SK-N-SH (cell line): ENCODE measurements around the gene RFX4. TPM values are rescaled to one million over a fixed set of nuclear protein-coding genes. Genes with fewer than 3 reads are reported as not detected.
A peak's percentile ranks its signal among the peaks of the same experiment; 100 is the strongest.

Experiments used
- CTCF ChIA-PET: fragments of 300-600, 350-600 bp; formaldehyde crosslinking; extraction: SDS; loops from one replicate; lab custom pipeline; 2021; lab: Yijun Ruan, JAX
- POLR2A ChIA-PET: fragments of 350-600 bp; sonication (Branson Sonifier 250); formaldehyde crosslinking; extraction: SDS; loops from one replicate; lab custom pipeline; 2020; ENCODE audit warnings: antibody characterized with exemption, inconsistent platforms; lab: Yijun Ruan, JAX
- DNase-seq: peaks from one replicate; pipeline ENCODE4 v3.0.0; 2012
- H2AFZ ChIP-seq: fragments of 200-600 bp; sonication (generic); 2 replicates; pipeline ENCODE4 v1.8.1; 2016; ENCODE audit warnings: antibody characterized with exemption, mild to moderate bottlenecking, low read depth
- H3F3A ChIP-seq: fragments of 200-600 bp; sonication (generic); replicated peaks from 2 replicates; pipeline ENCODE3; 2016; ENCODE audit warnings: antibody characterized with exemption, mild to moderate bottlenecking; ENCODE audit not compliant: insufficient read depth
- H3K27ac ChIP-seq, 2 experiments: fragments of 200-500 bp in 1 of 2; fragments of 200-600 bp in 1 of 2; sonication (Bioruptor generic) in 1 of 2; sonication (generic), shearing (Covaris generic) in 1 of 2; 2 replicates each; pipeline versions ENCODE4 v1.5.1 to v1.6.1; 2014 to 2016; ENCODE audit warnings: low read depth in 2 of 2, inconsistent platforms in 1 of 2, low read length in 1 of 2, mild to moderate bottlenecking in 1 of 2, mixed read lengths in 1 of 2
- H3K27me3 ChIP-seq: fragments of 200-600 bp; sonication (generic), shearing (Covaris generic); 2 replicates; pipeline ENCODE4 v1.6.1; 2016; ENCODE audit warnings: mixed run types; ENCODE audit not compliant: insufficient read depth
- H3K36me3 ChIP-seq, 2 experiments: fragments of 200-500 bp in 1 of 2; fragments of 200-600 bp in 1 of 2; sonication (Bioruptor generic) in 1 of 2; sonication (generic) in 1 of 2; replicated peaks in 1 of 2; 2 replicates each; pipeline versions ENCODE3 to v1.5.1; 2014 to 2016; ENCODE audit warnings: low read length in 1 of 2, mild to moderate bottlenecking in 1 of 2; ENCODE audit not compliant: insufficient read depth in 2 of 2, control insufficient read depth in 1 of 2
- H3K4me1 ChIP-seq, 2 experiments: fragments of 200-500 bp in 1 of 2; fragments of 200-600 bp in 1 of 2; sonication (Bioruptor generic) in 1 of 2; sonication (generic), shearing (Covaris generic) in 1 of 2; 2 replicates each; pipeline versions ENCODE4 v1.5.1 to v1.6.1; 2014 to 2016; ENCODE audit warnings: low read depth in 1 of 2, low read length in 1 of 2, mixed run types in 1 of 2; ENCODE audit not compliant: insufficient read depth in 2 of 2, control insufficient read depth in 1 of 2
- H3K4me2 ChIP-seq: fragments of 200-600 bp; sonication (generic), shearing (Covaris generic); 2 replicates; pipeline ENCODE4 v1.6.1; 2017; ENCODE audit warnings: mixed run types
- H3K4me3 ChIP-seq, 2 experiments: fragments of 200-500 bp in 1 of 2; fragments of 200-600 bp in 1 of 2; sonication (Bioruptor generic) in 1 of 2; sonication (generic), shearing (Covaris generic) in 1 of 2; 2 replicates each; pipeline versions ENCODE4 v1.5.1 to v1.8.1; 2014 to 2016; ENCODE audit warnings: low read depth in 2 of 2, inconsistent platforms in 1 of 2, low read length in 1 of 2, mild to moderate bottlenecking in 1 of 2, mixed read lengths in 1 of 2, moderate library complexity in 1 of 2
- H3K79me2 ChIP-seq: fragments of 200-600 bp; sonication (generic); 2 replicates; pipeline ENCODE4 v1.8.1; 2017; ENCODE audit warnings: mild to moderate bottlenecking; ENCODE audit not compliant: insufficient read depth
- H3K9ac ChIP-seq: fragments of 200-600 bp; sonication (generic); 2 replicates; pipeline ENCODE4 v1.6.1; 2017; ENCODE audit warnings: mixed run types
- H3K9me2 ChIP-seq: fragments of 200-600 bp; sonication (generic); 2 replicates; pipeline ENCODE4 v1.6.1; 2017; ENCODE audit warnings: mixed run types
- H3K9me3 ChIP-seq: fragments of 200-600 bp; sonication (generic); 2 replicates; pipeline ENCODE4 v1.6.1; 2017; ENCODE audit warnings: mixed run types, mild to moderate bottlenecking, moderate library complexity
- H4K20me1 ChIP-seq: fragments of 200-600 bp; sonication (generic); 2 replicates; pipeline ENCODE4 v1.6.1; 2017; ENCODE audit warnings: mild to moderate bottlenecking, mixed run types; ENCODE audit not compliant: insufficient read depth
- CHD2 ChIP-seq: fragments of 150-350 bp; IDR thresholded peaks from 2 replicates; pipeline ENCODE4 v1.6.1; 2018; ENCODE audit warnings: low read length; ENCODE audit not compliant: partially characterized antibody
- ELF1 ChIP-seq: IDR thresholded peaks from 2 replicates; pipeline ENCODE4 v1.4.0; 2012
- EP300 ChIP-seq, 2 experiments: IDR thresholded peaks; 2 replicates each; pipeline versions ENCODE4 v1.4.0 to v1.6.1; 2012; ENCODE audit warnings: borderline replicate concordance in 1 of 2, low read depth in 1 of 2, low read length in 1 of 2
- FOSL2 ChIP-seq: IDR thresholded peaks from 2 replicates; pipeline ENCODE4 v1.4.0; 2012; ENCODE audit warnings: low read depth, mild to moderate bottlenecking, moderate library complexity, borderline replicate concordance
- FOXJ3 ChIP-seq: sonication (generic); formaldehyde crosslinking; IDR thresholded peaks from 2 replicates; pipeline ENCODE4 v1.5.1; 2020; ENCODE audit warnings: mild to moderate bottlenecking, missing genetic modification reagents
- FOXM1 ChIP-seq: IDR thresholded peaks from 2 replicates; pipeline ENCODE4 v1.4.0; 2012; ENCODE audit warnings: low read depth, mild to moderate bottlenecking
- JUND ChIP-seq: IDR thresholded peaks from 2 replicates; pipeline ENCODE4 v1.4.0; 2012
- NRF1 ChIP-seq: IDR thresholded peaks from 2 replicates; pipeline ENCODE4 v1.6.1; 2012; ENCODE audit warnings: low read depth, mild to moderate bottlenecking, low read length
- POLR2AphosphoS5 ChIP-seq: IDR thresholded peaks from 2 replicates; pipeline ENCODE4 v1.6.1; 2012; ENCODE audit warnings: low read depth, low read length
- RAD21 ChIP-seq: IDR thresholded peaks from 2 replicates; pipeline ENCODE4 v1.6.1; 2012; ENCODE audit warnings: mild to moderate bottlenecking, low read length
- RFX5 ChIP-seq: IDR thresholded peaks from 2 replicates; pipeline ENCODE4 v1.6.1; 2012; ENCODE audit warnings: mild to moderate bottlenecking, improper control_type of control experiment, low read length
- RXRA ChIP-seq: IDR thresholded peaks from 2 replicates; pipeline ENCODE4 v1.4.0; 2012; ENCODE audit warnings: low read depth, mild to moderate bottlenecking, borderline replicate concordance
- TAF1 ChIP-seq: IDR thresholded peaks from 2 replicates; pipeline ENCODE4 v1.6.1; 2012; ENCODE audit warnings: low read depth, mild to moderate bottlenecking, low read length, moderate library complexity, borderline replicate concordance
- USF1 ChIP-seq: IDR thresholded peaks from 2 replicates; pipeline ENCODE4 v1.4.0; 2012; ENCODE audit warnings: low read depth, borderline replicate concordance
- ZBTB33 ChIP-seq: IDR thresholded peaks from 2 replicates; pipeline ENCODE4 v1.4.0; 2012; ENCODE audit warnings: low read depth, borderline replicate concordance
- WGBS: methylation state at CpG from one replicate; pipeline ENCODE4 v1.1.6; 2017; ENCODE audit warnings: low lambda C conversion rate; 5-methylcytosine and 5-hydroxymethylcytosine counted together
- polyA plus RNA-seq, 3 experiments: library from polyadenylated mRNA; depleted of rRNA; stranded (reverse); fragments of >200 nt; gene quantifications; 2 replicates each; pipeline ENCODE4 v1.2.3, GENCODE V29; 2012

Gene RFX4
- polyA plus RNA-seq, 1 of the 3 experiments (the other 2 are of a cell fraction), result not detected

- no peaks in the 10 kb centered on the region for H4K20me1 ChIP-seq
- no peaks in the 10 kb centered on the region for H3K9me2 ChIP-seq
- H3F3A ChIP-seq, result no peaks in the 10 kb centered on the region
- CTCF ChIA-PET, result interaction anchor here (1.4 kb wide), 1 partner anchor 179 kb away, joined by 3 read pairs; no protein-coding TSS in a partner anchor
- no peak for DNase-seq
- peak; percentile 24; the same call in 1 of the 2 replicates for TF ChIP-seq JUND
- TF ChIP-seq FOSL2, result peak; percentile 58; the same call in 1 of the 2 replicates
- no peak for TF ChIP-seq USF1
- H3K27ac ChIP-seq, result no peak overlapping the region
- no peak overlapping the region for H3K4me3 ChIP-seq
- POLR2A ChIA-PET, result no interaction called here
- no peaks in the 10 kb centered on the region for H3K9me3 ChIP-seq
- H3K36me3 ChIP-seq, result no peaks in the 10 kb centered on the region
- peak overlapping the region; percentile 18; the same call in 1 of the 2 replicates for H3K4me2 ChIP-seq
- WGBS, result 43% methylated on average over 10 of the region's 10 CpGs
- H3K79me2 ChIP-seq, result no peaks in the 10 kb centered on the region
- H2AFZ ChIP-seq, result no peak overlapping the region; the same call in 1 of the 2 replicates
- no peak overlapping the region for H3K9ac ChIP-seq
- no peaks in the 10 kb centered on the region; a peak in 1 of 4 replicates for H3K4me1 ChIP-seq
- no peaks in the 10 kb centered on the region for H3K27me3 ChIP-seq
These were observed 157.2 kb downstream of the RFX4 start for GRCh38 chr12:106739815-106740530.

- Histone ChIP-seq H3K4me3 (no peak overlapping the region), H3K4me1 (no peaks in the 10 kb centered on the region; a peak in 1 of 4 replicates), H3K36me3 (no peaks in the 10 kb centered on the region), H3K27ac (no peak overlapping the region), H3K4me2 (no peak overlapping the region), H2AFZ (no peak overlapping the region), H3F3A (no peaks in the 10 kb centered on the region), H3K9me3 (no peaks in the 10 kb centered on the region), H3K9me2 (no peaks in the 10 kb centered on the region), H3K9ac (no peak overlapping the region), H3K79me2 (no peaks in the 10 kb centered on the region), H3K27me3 (no peaks in the 10 kb centered on the region), H4K20me1 (no peaks in the 10 kb centered on the region)
- WGBS, result 94% methylated on average over 5 of the region's 5 CpGs
- DNase-seq, result no peak
- ChIA-PET POLR2A (no interaction called here), CTCF (no interaction called here)
- TF ChIP-seq ELF1 (no peak), CHD2 (no peak), ZBTB33 (no peak), RAD21 (no peak)
- TF ChIP-seq, all 33 proteins: peak for 0
These were observed 158.0 kb downstream of the RFX4 start for GRCh38 chr12:106740818-106741217.

- 64% methylated on average over 2 of the region's 2 CpGs for WGBS
- H3K9me3 ChIP-seq, result no peaks in the 10 kb centered on the region
- POLR2A ChIA-PET, result no interaction called here
- no peaks in the 10 kb centered on the region; a peak in 1 of 4 replicates for H3K4me1 ChIP-seq
- H3F3A ChIP-seq, result no peaks in the 10 kb centered on the region
- H2AFZ ChIP-seq, result no peak overlapping the region
- no peaks in the 10 kb centered on the region for H3K27me3 ChIP-seq
- H3K36me3 ChIP-seq, result no peaks in the 10 kb centered on the region
- H3K4me3 ChIP-seq, result no peak overlapping the region
- CTCF ChIA-PET, result interaction anchor here (1.2 kb wide), 1 partner anchor 18 kb away, joined by 3 read pairs; no protein-coding TSS in a partner anchor
- H3K9me2 ChIP-seq, result no peaks in the 10 kb centered on the region
- no peaks in the 10 kb centered on the region for H3K79me2 ChIP-seq
- no peak overlapping the region for H3K27ac ChIP-seq
- DNase-seq, result no peak
- no peak overlapping the region for H3K9ac ChIP-seq
- no peaks in the 10 kb centered on the region for H4K20me1 ChIP-seq
- no peak overlapping the region for H3K4me2 ChIP-seq
- no peak for TF ChIP-seq EP300 (IDR thresholded peaks at IDR 0.05; ENCODE audit: borderline replicate concordance in 1 of 2, low read depth in 1 of 2, low read length in 1 of 2)
- no peak for TF ChIP-seq ZBTB33
- TF ChIP-seq FOXJ3, result no peak
- TF ChIP-seq RFX5, result no peak
- no peak for TF ChIP-seq ELF1
- TF ChIP-seq JUND, result no peak
- TF ChIP-seq FOXM1, result no peak
- no peak for TF ChIP-seq RXRA
- TF ChIP-seq RAD21, result no peak
- no peak for TF ChIP-seq NRF1
- TF ChIP-seq POLR2AphosphoS5, result no peak
- TF ChIP-seq USF1, result no peak
- no peak for TF ChIP-seq TAF1
These were observed 158.4 kb downstream of the RFX4 start for GRCh38 chr12:106741247-106741646.
